GM12878 (cell line): ENCODE data around the gene NRP2. TPM values are rescaled to one million over a fixed set of nuclear protein-coding genes. Genes with fewer than 3 reads are reported as not detected.

Experiments
- ATAC-seq: fragments of 200-7000 bp; cut with Tn5 transposase; 3 replicates; pipeline ENCODE4 v1.9.1; 2020; ENCODE audit warnings: mild to moderate bottlenecking, moderate library complexity
- BruUV-seq: library from RNA; stranded (reverse); fragments of 400-500 nt; replicated peaks from 2 replicates; lab custom pipeline; 2021; lab: Mats Ljungman, UMichigan
- CTCF ChIA-PET: fragments of 300-600 bp; sonication (Branson Sonifier 250); formaldehyde crosslinking; extraction: SDS; loops from one replicate; lab custom pipeline; 2021; ENCODE audit warnings: inconsistent platforms; lab: Yijun Ruan, JAX
- POLR2A ChIA-PET: fragments of 350-600 bp; formaldehyde crosslinking; extraction: SDS; loops from one replicate; lab custom pipeline; 2021; ENCODE audit warnings: inconsistent platforms; lab: Charles Lee
- RAD21 ChIA-PET: fragments of 300-600 bp; sonication (Branson Sonifier 250); formaldehyde crosslinking; loops from one replicate; lab custom pipeline; 2023; ENCODE audit warnings: antibody characterized with exemption; ENCODE audit not compliant: unreplicated experiment; lab: Charles Lee
- SMC1A ChIA-PET: fragments of 300-600 bp; sonication (Branson Sonifier 250); formaldehyde crosslinking; loops from one replicate; lab custom pipeline; 2023; ENCODE audit not compliant: unreplicated experiment, uncharacterized antibody; lab: Charles Lee
- DNase-seq: peaks from one replicate; pipeline ENCODE4 v3.0.0-alpha.2; 2011; ENCODE audit warnings: low read depth, low spot score
- FAIRE-seq: peaks from 3 replicates; lab custom pipeline; 2011; peaks lifted over from hg19 to GRCh38; lab: Jason Lieb, UNC
- H2AFZ ChIP-seq: 2 replicates; pipeline ENCODE4 v1.6.0; 2011; ENCODE audit warnings: low read depth, low read length, control low read depth; ENCODE audit not compliant: control insufficient read depth
- H3K27ac ChIP-seq: 2 replicates; pipeline ENCODE4 v1.5.1; 2011; ENCODE audit warnings: control low read depth; ENCODE audit not compliant: control insufficient read depth, insufficient read depth
- H3K27me3 ChIP-seq, 2 experiments: replicated peaks in 1 of 2; 2 replicates each; pipeline versions ENCODE4 v1.6.0 to v1.6.1; 2011; ENCODE audit warnings: low read length in 1 of 2; ENCODE audit not compliant: control insufficient read depth in 2 of 2, insufficient read depth in 2 of 2
- H3K36me3 ChIP-seq, 2 experiments: 2 replicates each; pipeline ENCODE4 v1.5.1; 2011; ENCODE audit warnings: low read length in 1 of 2; ENCODE audit not compliant: control insufficient read depth in 2 of 2, insufficient read depth in 2 of 2
- H3K4me1 ChIP-seq: 2 replicates; pipeline ENCODE4 v1.6.1; 2011; ENCODE audit warnings: mild to moderate bottlenecking, low read length, moderate library complexity, mixed read lengths; ENCODE audit not compliant: control insufficient read depth, insufficient read depth
- H3K4me2 ChIP-seq: 2 replicates; pipeline ENCODE4 v1.6.0; 2011; ENCODE audit warnings: control low read depth; ENCODE audit not compliant: control insufficient read depth, insufficient read depth
- H3K4me3 ChIP-seq: fragments of 200-600 bp; sonication (generic); 2 replicates; pipeline ENCODE4 v1.5.1; 2016
- H3K79me2 ChIP-seq: 2 replicates; pipeline ENCODE4 v1.6.0; 2011; ENCODE audit warnings: low read length; ENCODE audit not compliant: control insufficient read depth, insufficient read depth
- H3K9ac ChIP-seq: 2 replicates; pipeline ENCODE4 v1.8.0; 2011; ENCODE audit warnings: low read length, control low read depth, mixed read lengths; ENCODE audit not compliant: control insufficient read depth, insufficient read depth
- H3K9me3 ChIP-seq: replicated peaks from 3 replicates; pipeline ENCODE4 v1.5.1; 2011; ENCODE audit warnings: mild to moderate bottlenecking, low read length; ENCODE audit not compliant: control insufficient read depth, insufficient read depth
- H4K20me1 ChIP-seq: 2 replicates; pipeline ENCODE4 v1.6.0; 2011; ENCODE audit not compliant: control insufficient read depth, insufficient read depth
- BMI1 ChIP-seq: fragments of 450-650 bp; IDR thresholded peaks from 2 replicates; pipeline ENCODE4 v1.6.1; 2016; ENCODE audit warnings: mild to moderate bottlenecking, moderate library complexity, borderline replicate concordance
- DPF2 ChIP-seq: fragments of 450-650 bp; IDR thresholded peaks from 2 replicates; pipeline ENCODE4 v1.6.1; 2017; ENCODE audit warnings: mild to moderate bottlenecking
- FOXM1 ChIP-seq: IDR thresholded peaks from 2 replicates; pipeline ENCODE4 v1.6.1; 2012; ENCODE audit warnings: low read depth, mild to moderate bottlenecking, inconsistent platforms, low read length, moderate library complexity
- IKZF2 ChIP-seq, 2 experiments: fragments of 450-650 bp; IDR thresholded peaks; 2 replicates each; pipeline ENCODE4 v1.6.1; 2017; ENCODE audit warnings: mild to moderate bottlenecking in 2 of 2, moderate library complexity in 2 of 2
- KLF5 ChIP-seq: fragments of 450-650 bp; IDR thresholded peaks from 2 replicates; pipeline ENCODE4 v1.6.1; 2014; ENCODE audit warnings: mild to moderate bottlenecking; ENCODE audit not compliant: partially characterized antibody
- MXI1 ChIP-seq: fragments of 150-350 bp; IDR thresholded peaks from 2 replicates; pipeline ENCODE4 v1.6.1; 2011; ENCODE audit warnings: low read depth, mild to moderate bottlenecking, inconsistent platforms, low read length, improper control_type of control experiment
- NFXL1 ChIP-seq: fragments of 450-650 bp; IDR thresholded peaks from 2 replicates; pipeline ENCODE4 v1.6.1; 2017; ENCODE audit warnings: antibody characterized with exemption, mild to moderate bottlenecking, borderline replicate concordance
- SMARCA5 ChIP-seq: fragments of 450-650 bp; IDR thresholded peaks from 2 replicates; pipeline ENCODE4 v1.6.1; 2017; ENCODE audit warnings: mild to moderate bottlenecking
- SMC3 ChIP-seq: IDR thresholded peaks from 2 replicates; pipeline ENCODE4 v1.6.1; 2011; ENCODE audit warnings: low read length, improper control_type of control experiment, borderline replicate concordance
- SP1 ChIP-seq: IDR thresholded peaks from one replicate; pipeline ENCODE4 v1.6.1; 2011; ENCODE audit warnings: low read depth, low read length
- ZNF207 ChIP-seq: fragments of 450-650 bp; IDR thresholded peaks from 2 replicates; pipeline ENCODE4 v1.6.1; 2014; ENCODE audit warnings: antibody characterized with exemption, mild to moderate bottlenecking, borderline replicate concordance
- whole genome bisulfite sequencing: methylation state at CpG from one replicate; pipeline ENCODE4 v1.1.6; 2016; ENCODE audit warnings: low lambda C conversion rate; ENCODE audit not compliant: insufficient replicate concordance, insufficient coverage; ENCODE audit errors: missing lambda C conversion rate; 5-methylcytosine and 5-hydroxymethylcytosine counted together
- in situ Hi-C: fragments of 300-500 bp; cut with MboI; formaldehyde crosslinking; loops from 9 replicates; pipeline ENCODE4 v1.14.3; 2018; ENCODE audit warnings: mixed read lengths
- intact Hi-C: fragments of 100-400 bp; cut with micrococcal nuclease; formaldehyde crosslinking; loops from one replicate; pipeline ENCODE4 v1.14.2; 2022; ENCODE audit not compliant: unreplicated experiment
- polyA plus RNA-seq, 11 experiments: library from polyadenylated mRNA; depleted of rRNA in 4 of 11; unstranded in 6 of 11; stranded (reverse) in 5 of 11; fragments of >200 nt; fragmentation: Nextera tagmentation in 4 of 11; fragmentation: Illumina TruSeq in 1 of 11; extraction: Ambion mirVana in 4 of 11; extraction: Trizol in 1 of 11; gene quantifications; 1 replicate in 1 of 11; 2 replicates in 10 of 11; pipeline versions ENCODE4 v1.2.1 to v1.2.3, GENCODE V29; 2011 to 2016; ENCODE audit warnings: inconsistent platforms in 2 of 11, missing spikeins in 2 of 11, low read depth in 1 of 11
- total RNA-seq, 4 experiments: library from RNA; depleted of rRNA in 3 of 4; stranded (reverse); fragments of >200 nt in 3 of 4; fragmentation: Illumina TruSeq in 1 of 4; extraction: Trizol in 1 of 4; gene quantifications; 2 replicates each; pipeline versions ENCODE4 v1.2.1 to v1.2.3, GENCODE V29; 2013 to 2021
- TF ChIP-seq, protein P1 (sequence below), 3 experiments: IDR thresholded peaks in 2 of 3; conservative IDR thresholded peaks in 1 of 3; 2 replicates each; pipeline ENCODE4 v1.5.1; 2011; ENCODE audit warnings: low read depth in 3 of 3, low read length in 3 of 3, mild to moderate bottlenecking in 3 of 3, control low read depth in 2 of 3, moderate library complexity in 2 of 3, inconsistent platforms in 1 of 3, mixed read lengths in 1 of 3; ENCODE audit not compliant: control insufficient read depth in 2 of 3, insufficient read depth in 1 of 3; ENCODE audit errors: extremely low read depth in 1 of 3
- TF ChIP-seq, protein P2 (sequence below): fragments of 450-650 bp; formaldehyde crosslinking; IDR thresholded peaks from 2 replicates; pipeline ENCODE4 v1.4.0; 2020; ENCODE audit warnings: mild to moderate bottlenecking, moderate library complexity
- TF ChIP-seq, protein P3 (sequence below): fragments of 450-650 bp; IDR thresholded peaks from 2 replicates; pipeline ENCODE4 v1.6.1; 2017; ENCODE audit warnings: mild to moderate bottlenecking
- TF ChIP-seq, protein P4 (sequence below): fragments of 450-650 bp; IDR thresholded peaks from 2 replicates; pipeline ENCODE4 v1.6.1; 2018; ENCODE audit warnings: borderline replicate concordance, mild to moderate bottlenecking; ENCODE audit not compliant: partially characterized antibody

Gene NRP2
- total and polyA plus RNA-seq, 10 of the 15 experiments (the other 5 are each of a cell fraction or from before 2014, with no cell fraction given) = 0.06 to 1.2 (median 0.46) TPM

DNA sequence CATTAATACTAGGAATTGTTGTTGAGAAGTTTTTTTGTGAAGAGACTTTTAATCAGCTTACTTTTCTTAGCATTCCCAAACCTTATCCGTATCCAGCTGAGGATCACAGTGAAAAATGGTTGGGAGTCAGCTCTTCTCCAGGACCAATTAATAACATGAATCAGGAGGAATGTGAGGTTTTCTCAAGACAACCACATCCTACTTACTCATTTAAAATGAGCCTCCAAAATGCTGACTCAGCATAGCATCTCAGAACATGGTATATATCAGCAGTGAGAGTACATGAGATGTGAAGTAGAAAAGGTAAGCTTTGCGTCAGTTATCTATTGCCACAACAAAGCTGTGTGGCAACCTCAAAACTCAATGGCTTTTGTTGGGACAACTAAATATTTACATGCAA is 140.3 kb downstream of the NRP2 start:
- intact Hi-C loops = no loop called here
- H3K9me3 ChIP-seq = no peaks in the 10 kb centered on the region; the same call in 2 of the 3 replicates
- no peaks in the 10 kb centered on the region for H3K36me3 ChIP-seq
- RAD21 ChIA-PET = no interaction called here
- H3K27me3 ChIP-seq = no peaks in the 10 kb centered on the region
- H3K4me2 ChIP-seq = no peak overlapping the region
- ATAC-seq = no peak
- SMC1A ChIA-PET = interaction anchor here (0.6 to 1.5 kb wide), 3 partner anchors 9 to 790 kb away, joined by 3 to 4 read pairs (median 4); no protein-coding TSS in a partner anchor
- no TSS peak for BruUV-seq
- no peaks in the 10 kb centered on the region for H4K20me1 ChIP-seq
- H3K79me2 ChIP-seq = no peaks in the 10 kb centered on the region
- no peaks in the 10 kb centered on the region for H3K4me1 ChIP-seq
- no peak overlapping the region for H2AFZ ChIP-seq
- H3K27ac ChIP-seq = no peak overlapping the region
- H3K9ac ChIP-seq = no peak overlapping the region
- in situ Hi-C loops = no loop called here
- POLR2A ChIA-PET = no interaction called here
- no peak for FAIRE-seq
- H3K4me3 ChIP-seq = no peak overlapping the region
- CTCF ChIA-PET = no interaction called here
- DNase-seq = no peak
- 67% methylated on average over 2 of the region's 2 CpGs for WGBS
- TF ChIP-seq NFXL1 (no peak), FOXM1 (no peak), ZNF207 (no peak), KLF5 (no peak), DPF2 (no peak), SP1 (no peak), SMARCA5 (no peak), BMI1 (no peak), IKZF2 (IDR thresholded peaks at IDR 0.05) (no peak), SMC3 (no peak), MXI1 (no peak)
- TF ChIP-seq, protein P1, sequence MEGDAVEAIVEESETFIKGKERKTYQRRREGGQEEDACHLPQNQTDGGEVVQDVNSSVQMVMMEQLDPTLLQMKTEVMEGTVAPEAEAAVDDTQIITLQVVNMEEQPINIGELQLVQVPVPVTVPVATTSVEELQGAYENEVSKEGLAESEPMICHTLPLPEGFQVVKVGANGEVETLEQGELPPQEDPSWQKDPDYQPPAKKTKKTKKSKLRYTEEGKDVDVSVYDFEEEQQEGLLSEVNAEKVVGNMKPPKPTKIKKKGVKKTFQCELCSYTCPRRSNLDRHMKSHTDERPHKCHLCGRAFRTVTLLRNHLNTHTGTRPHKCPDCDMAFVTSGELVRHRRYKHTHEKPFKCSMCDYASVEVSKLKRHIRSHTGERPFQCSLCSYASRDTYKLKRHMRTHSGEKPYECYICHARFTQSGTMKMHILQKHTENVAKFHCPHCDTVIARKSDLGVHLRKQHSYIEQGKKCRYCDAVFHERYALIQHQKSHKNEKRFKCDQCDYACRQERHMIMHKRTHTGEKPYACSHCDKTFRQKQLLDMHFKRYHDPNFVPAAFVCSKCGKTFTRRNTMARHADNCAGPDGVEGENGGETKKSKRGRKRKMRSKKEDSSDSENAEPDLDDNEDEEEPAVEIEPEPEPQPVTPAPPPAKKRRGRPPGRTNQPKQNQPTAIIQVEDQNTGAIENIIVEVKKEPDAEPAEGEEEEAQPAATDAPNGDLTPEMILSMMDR (IDR thresholded peaks at IDR 0.05 in 2 of 3, conservative IDR thresholded peaks at IDR 0.05 in 1 of 3; ENCODE audit: control insufficient read depth in 2 of 3, extremely low read depth in 1 of 3, insufficient read depth in 1 of 3, low read depth in 3 of 3, low read length in 3 of 3) = no peak
- TF ChIP-seq, protein P2, sequence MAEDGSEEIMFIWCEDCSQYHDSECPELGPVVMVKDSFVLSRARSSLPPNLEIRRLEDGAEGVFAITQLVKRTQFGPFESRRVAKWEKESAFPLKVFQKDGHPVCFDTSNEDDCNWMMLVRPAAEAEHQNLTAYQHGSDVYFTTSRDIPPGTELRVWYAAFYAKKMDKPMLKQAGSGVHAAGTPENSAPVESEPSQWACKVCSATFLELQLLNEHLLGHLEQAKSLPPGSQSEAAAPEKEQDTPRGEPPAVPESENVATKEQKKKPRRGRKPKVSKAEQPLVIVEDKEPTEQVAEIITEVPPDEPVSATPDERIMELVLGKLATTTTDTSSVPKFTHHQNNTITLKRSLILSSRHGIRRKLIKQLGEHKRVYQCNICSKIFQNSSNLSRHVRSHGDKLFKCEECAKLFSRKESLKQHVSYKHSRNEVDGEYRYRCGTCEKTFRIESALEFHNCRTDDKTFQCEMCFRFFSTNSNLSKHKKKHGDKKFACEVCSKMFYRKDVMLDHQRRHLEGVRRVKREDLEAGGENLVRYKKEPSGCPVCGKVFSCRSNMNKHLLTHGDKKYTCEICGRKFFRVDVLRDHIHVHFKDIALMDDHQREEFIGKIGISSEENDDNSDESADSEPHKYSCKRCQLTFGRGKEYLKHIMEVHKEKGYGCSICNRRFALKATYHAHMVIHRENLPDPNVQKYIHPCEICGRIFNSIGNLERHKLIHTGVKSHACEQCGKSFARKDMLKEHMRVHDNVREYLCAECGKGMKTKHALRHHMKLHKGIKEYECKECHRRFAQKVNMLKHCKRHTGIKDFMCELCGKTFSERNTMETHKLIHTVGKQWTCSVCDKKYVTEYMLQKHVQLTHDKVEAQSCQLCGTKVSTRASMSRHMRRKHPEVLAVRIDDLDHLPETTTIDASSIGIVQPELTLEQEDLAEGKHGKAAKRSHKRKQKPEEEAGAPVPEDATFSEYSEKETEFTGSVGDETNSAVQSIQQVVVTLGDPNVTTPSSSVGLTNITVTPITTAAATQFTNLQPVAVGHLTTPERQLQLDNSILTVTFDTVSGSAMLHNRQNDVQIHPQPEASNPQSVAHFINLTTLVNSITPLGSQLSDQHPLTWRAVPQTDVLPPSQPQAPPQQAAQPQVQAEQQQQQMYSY (CRISPR knock-in tag) = no peak
- TF ChIP-seq, protein P3, sequence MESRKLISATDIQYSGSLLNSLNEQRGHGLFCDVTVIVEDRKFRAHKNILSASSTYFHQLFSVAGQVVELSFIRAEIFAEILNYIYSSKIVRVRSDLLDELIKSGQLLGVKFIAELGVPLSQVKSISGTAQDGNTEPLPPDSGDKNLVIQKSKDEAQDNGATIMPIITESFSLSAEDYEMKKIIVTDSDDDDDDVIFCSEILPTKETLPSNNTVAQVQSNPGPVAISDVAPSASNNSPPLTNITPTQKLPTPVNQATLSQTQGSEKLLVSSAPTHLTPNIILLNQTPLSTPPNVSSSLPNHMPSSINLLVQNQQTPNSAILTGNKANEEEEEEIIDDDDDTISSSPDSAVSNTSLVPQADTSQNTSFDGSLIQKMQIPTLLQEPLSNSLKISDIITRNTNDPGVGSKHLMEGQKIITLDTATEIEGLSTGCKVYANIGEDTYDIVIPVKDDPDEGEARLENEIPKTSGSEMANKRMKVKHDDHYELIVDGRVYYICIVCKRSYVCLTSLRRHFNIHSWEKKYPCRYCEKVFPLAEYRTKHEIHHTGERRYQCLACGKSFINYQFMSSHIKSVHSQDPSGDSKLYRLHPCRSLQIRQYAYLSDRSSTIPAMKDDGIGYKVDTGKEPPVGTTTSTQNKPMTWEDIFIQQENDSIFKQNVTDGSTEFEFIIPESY = no peak
- TF ChIP-seq, protein P4, sequence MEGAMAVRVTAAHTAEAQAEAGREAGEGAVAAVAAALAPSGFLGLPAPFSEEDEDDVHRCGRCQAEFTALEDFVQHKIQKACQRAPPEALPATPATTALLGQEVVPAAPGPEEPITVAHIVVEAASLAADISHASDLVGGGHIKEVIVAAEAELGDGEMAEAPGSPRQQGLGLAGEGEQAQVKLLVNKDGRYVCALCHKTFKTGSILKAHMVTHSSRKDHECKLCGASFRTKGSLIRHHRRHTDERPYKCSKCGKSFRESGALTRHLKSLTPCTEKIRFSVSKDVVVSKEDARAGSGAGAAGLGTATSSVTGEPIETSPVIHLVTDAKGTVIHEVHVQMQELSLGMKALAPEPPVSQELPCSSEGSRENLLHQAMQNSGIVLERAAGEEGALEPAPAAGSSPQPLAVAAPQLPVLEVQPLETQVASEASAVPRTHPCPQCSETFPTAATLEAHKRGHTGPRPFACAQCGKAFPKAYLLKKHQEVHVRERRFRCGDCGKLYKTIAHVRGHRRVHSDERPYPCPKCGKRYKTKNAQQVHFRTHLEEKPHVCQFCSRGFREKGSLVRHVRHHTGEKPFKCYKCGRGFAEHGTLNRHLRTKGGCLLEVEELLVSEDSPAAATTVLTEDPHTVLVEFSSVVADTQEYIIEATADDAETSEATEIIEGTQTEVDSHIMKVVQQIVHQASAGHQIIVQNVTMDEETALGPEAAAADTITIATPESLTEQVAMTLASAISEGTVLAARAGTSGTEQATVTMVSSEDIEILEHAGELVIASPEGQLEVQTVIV = no peak
